GM10248 (cell line): ENCODE measurements around the gene AP3M1.
"Not testable (repeated sequence)": the region's sequence is repeated elsewhere in the genome, so short reads cannot be mapped to it uniquely, and the experiment has no call there.

Experiments used
- CTCF ChIA-PET: fragments of 300-600 bp; sonication (Branson Sonifier 250); formaldehyde crosslinking; extraction: SDS; loops from one replicate; lab custom pipeline; 2021; ENCODE audit warnings: antibody characterized with exemption; lab: Yijun Ruan, JAX
- POLR2A ChIA-PET: fragments of 350-650 bp; sonication (Branson Sonifier 250); formaldehyde crosslinking; extraction: SDS; loops from one replicate; lab custom pipeline; 2020; ENCODE audit warnings: antibody characterized with exemption; lab: Yijun Ruan, JAX
- DNase-seq: peaks from one replicate; pipeline ENCODE4 v3.0.0; 2012; ENCODE audit errors: extremely low spot score
- TF ChIP-seq, protein P1 (sequence below): IDR thresholded peaks from 2 replicates; pipeline ENCODE4 v1.5.1; 2012; ENCODE audit warnings: mild to moderate bottlenecking, low read depth; ENCODE audit errors: extremely low read depth, missing control alignments, control extremely low read depth

AP3M1 gene

GRCh38 chr10:74140553-74140952 is 10.1 kb downstream of the AP3M1 start:
- DNase-seq = no peak
- ChIA-PET CTCF (no interaction called here), POLR2A (no interaction called here)
- TF ChIP-seq, protein P1, sequence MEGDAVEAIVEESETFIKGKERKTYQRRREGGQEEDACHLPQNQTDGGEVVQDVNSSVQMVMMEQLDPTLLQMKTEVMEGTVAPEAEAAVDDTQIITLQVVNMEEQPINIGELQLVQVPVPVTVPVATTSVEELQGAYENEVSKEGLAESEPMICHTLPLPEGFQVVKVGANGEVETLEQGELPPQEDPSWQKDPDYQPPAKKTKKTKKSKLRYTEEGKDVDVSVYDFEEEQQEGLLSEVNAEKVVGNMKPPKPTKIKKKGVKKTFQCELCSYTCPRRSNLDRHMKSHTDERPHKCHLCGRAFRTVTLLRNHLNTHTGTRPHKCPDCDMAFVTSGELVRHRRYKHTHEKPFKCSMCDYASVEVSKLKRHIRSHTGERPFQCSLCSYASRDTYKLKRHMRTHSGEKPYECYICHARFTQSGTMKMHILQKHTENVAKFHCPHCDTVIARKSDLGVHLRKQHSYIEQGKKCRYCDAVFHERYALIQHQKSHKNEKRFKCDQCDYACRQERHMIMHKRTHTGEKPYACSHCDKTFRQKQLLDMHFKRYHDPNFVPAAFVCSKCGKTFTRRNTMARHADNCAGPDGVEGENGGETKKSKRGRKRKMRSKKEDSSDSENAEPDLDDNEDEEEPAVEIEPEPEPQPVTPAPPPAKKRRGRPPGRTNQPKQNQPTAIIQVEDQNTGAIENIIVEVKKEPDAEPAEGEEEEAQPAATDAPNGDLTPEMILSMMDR = no peak

DNA sequence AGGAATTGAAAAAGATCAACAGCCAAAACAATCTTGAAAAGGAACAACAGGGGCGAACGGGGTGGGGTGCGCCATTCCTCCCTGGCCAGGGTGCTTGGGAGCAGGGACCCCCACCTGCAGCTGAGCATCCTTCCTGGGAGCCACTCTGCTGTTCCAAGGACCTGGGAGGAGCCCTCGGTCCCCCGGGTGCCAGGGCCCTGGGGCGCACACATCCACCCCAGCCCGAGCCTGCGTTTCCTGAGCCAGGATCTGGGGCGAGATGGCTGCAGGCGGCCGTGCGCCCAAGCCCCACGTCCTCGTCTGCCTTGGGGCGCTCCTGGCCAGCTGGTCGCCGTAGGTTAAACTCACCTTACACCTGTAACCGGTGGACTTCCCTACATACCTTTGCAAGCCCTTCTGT is 10.6 kb downstream of the AP3M1 start:
- POLR2A ChIA-PET = interaction anchor here (0.7 kb wide), 1 partner anchor 47 kb away, joined by 4 read pairs; no protein-coding TSS in a partner anchor
- DNase-seq = no peak
- CTCF ChIA-PET = no interaction called here
- TF ChIP-seq, protein P1 = no peak

DNA sequence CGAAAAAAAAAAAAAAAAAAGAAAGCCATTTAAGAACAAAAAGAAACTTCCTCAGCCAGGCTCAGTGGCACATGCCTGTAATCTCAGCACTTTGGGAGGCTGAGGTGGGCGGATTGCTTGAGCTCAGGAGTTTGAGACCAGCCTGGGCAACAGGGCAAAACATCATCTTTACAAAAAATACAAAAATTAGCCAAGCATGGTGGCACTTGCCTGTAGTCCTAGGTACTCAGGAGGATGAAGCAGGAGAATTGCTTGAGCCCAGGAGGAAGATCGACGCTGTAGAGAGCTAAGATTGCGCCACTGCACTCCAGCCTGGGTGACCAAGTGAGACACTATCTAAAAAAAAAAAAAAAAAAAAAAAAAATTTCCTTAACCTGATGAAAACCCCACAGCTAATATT is 12.0 kb downstream of the AP3M1 start:
- CTCF ChIA-PET = interaction anchor here (0.7 to 3.1 kb wide), 6 partner anchors 9 to 31 kb away, joined by 3 to 8 read pairs (median 4); partner anchors contain the start of genes ADK and AP3M1
- POLR2A ChIA-PET, DNase-seq: not testable (repeated sequence)

- TF ChIP-seq, protein P1 = no peak
- no peak for DNase-seq
- CTCF ChIA-PET = interaction anchor here (0.7 to 3.1 kb wide), 5 partner anchors 10 to 20 kb away, joined by 3 to 8 read pairs (median 4); partner anchors contain the start of genes ADK and AP3M1
- POLR2A ChIA-PET = no interaction called here
These were observed 12.6 kb downstream of the AP3M1 start for GRCh38 chr10:74137992-74138391.

DNA sequence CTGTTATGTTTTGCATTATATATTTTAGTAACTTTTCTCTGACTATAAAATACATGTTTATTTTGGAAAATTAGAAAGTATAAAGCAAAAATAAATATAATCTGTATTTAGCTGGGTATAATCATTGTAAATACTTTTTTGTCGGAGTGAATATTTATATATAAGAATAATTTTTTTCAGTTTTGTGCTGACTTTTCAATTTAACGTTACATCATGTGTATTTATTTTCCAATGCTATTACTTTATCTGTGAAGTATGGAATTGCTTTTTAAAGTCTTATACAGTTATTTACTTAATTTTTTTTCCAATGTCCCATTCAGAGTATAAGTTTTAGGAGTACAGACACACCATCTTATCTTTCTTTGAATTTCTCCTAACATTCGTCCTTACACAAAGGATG is 15.2 kb downstream of the AP3M1 start:
- DNase-seq = no peak
- TF ChIP-seq, protein P1 = no peak
- ChIA-PET POLR2A (no interaction called here), CTCF (interaction anchor here (1.0 to 2.3 kb wide), 4 partner anchors 8 to 254 kb away, joined by 3 to 7 read pairs (median 5); partner anchors contain the start of genes ADK and AP3M1)

DNA sequence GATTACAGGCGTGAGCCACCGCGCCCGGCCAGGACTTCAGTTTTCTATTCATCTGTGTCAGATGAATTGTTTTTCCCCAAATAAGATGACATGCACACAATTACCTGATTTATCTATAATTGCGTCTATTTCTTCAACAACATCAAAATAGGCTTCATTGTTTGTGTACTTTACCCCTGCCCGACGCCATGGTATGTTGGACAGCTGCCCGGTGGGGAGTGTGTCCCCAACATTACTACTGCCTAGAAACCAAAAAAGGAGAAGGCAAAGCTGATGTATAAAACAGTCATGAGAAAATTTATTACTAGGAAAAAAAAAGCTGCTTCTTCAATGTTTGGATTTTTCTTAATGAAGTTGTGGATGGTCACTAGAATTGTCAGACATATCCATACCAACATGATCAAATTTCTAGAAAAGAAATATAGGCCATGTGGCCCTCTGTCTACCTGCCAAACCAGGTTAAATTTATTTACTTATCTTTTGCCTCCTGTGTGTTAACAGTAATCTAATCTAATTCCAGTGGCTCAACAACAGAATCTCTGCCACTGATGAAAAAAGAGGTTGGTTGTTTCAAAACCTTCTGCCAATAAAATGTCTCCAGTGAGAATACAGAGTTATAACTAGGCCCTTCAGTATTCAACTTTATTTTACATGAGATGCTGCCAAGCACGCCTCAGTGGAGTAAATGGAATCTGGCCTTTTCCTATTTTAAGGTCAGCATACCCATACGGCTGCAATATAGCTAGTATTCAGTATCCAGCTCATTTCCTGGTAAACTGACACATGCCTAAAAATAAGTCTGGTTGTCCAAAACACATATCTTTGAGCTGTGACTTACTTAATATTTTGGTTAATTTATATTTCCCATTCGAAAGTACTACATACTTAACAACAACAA is 16.5 kb downstream of the AP3M1 start:
- DNase-seq = no peak
- TF ChIP-seq, protein P1 = no peak
- ChIA-PET CTCF (interaction anchor here (0.9 to 2.3 kb wide), 4 partner anchors 9 to 253 kb away, joined by 3 to 7 read pairs (median 4); no protein-coding TSS in a partner anchor), POLR2A (no interaction called here)
